ENCODE measurements around the gene HACD4.
"Not testable (repeated sequence)": the region's sequence is repeated elsewhere in the genome, so short reads cannot be mapped to it uniquely, and the experiment has no call there.

The HACD4 gene

GRCh38 chr9:21015995-21016394 is 15.4 kb downstream of the HACD4 start:
- no peak for DNase-seq

GRCh38 chr9:21015129-21015815 is 16.2 kb downstream of the HACD4 start:
- DNase-seq, result no peak

GRCh38 chr9:21002040-21002439 is 29.4 kb downstream of the HACD4 start:
- DNase-seq, result no peak

DNA sequence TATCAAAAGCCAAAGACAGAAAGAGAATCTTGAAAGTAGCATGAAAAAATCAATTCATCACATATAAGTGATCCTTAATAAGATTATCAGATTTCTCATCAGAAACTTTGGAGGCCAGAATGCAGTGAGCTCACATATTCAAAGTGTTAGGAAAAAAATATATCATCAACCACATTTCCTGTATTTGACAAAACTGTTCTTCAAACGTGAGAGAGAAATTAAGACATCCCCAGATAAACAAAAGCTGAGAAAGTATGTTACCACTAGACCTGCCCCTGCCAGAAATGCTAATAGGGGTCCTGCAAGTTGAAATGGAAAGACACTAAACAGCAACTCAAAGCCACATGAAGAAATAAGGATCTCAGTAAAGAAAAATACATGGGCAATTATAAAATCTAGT is 29.9 kb downstream of the HACD4 start:
- DNase-seq, result no peak

- DNase-seq, result no peak
Measured at GRCh38 chr9:20997503-20998076, 33.9 kb downstream of the HACD4 start.

- DNase-seq, result no peak
Measured at GRCh38 chr9:20996809-20997208, 34.6 kb downstream of the HACD4 start.

DNA sequence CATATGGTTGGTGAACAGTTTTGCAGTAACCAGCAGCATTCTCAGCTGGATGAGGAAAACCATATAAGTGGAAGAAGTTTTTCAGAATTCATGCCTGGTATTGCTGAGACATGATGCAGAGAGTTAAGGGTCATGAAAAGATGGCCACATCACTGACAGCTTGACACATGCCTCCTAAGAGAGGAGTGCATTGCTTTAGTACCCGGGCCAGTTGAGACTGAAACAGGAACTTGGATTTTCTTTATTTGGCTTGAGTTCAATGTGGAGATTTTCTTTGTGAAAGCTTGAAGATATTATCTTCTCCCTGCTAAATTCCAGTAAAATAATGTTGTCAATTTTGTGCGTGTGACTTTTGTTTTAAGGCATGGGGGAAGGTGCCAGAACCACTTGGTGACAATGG is 35.8 kb downstream of the HACD4 start:
- DNase-seq, result no peak

DNA sequence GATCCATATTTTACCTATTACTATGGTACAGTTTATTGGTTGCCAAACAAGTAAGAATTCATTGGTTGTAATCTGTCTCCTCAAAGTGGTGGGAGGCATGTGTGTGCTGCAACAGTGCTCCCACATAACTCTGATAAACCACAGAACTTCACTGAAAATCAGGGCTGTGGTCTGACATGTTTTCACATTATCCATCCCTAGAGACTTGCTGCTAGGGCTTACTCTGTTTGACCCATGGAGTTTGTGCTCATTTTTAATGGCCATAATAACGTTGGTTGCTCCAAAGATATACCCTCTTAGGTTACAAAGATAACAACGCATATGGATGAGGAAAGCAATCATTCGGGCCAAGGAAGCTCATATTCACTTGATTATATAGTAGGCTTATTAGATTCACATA is 37.0 kb downstream of the HACD4 start:
- no peak for DNase-seq

DNA sequence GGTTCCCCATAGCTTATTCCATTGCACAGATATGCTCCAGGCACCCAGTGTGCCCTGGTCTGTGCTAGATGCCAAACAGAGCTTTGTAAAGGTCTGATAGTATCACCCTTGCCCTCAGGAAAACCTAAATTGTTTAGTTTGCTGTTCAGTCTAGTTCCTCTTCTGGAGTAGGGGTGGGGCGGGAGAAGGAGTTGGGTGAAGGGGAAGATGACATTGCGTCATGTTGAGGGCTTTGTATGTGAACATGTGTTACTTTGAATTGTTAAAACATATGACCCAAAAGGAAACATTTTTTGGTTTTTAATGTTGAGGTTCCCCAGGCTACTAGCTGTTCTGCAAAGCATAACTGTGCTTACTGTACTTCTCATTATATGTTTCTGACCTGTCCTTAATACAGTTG is 40.6 kb downstream of the HACD4 start:
- no peak for DNase-seq

DNA sequence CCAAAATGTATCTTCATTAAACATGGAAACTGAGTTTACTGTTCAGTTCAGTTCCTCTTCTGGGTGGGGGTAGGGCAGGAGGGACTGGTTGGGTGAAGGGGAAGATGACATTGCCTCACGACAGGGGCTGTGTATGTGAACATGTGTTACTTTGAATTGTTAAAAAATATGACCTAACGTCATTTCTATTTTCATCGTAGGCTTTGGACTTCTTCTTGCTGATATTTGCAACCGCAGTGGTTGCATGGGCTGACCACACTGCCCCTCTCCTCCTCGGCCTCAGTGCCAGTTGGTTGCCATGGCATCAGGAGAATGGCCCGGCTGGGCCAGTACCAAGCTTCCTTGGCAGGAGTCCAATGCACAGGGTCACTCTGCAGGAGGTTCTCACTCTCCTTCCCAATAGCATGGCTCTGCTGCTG is 41.5 kb downstream of the HACD4 start:
- no peak for DNase-seq

- DNase-seq, result no peak
Measured at GRCh38 chr9:20988671-20989315, 42.6 kb downstream of the HACD4 start.

GRCh38 chr9:20988061-20988460 is 43.4 kb downstream of the HACD4 start:
- DNase-seq, result no peak

- DNase-seq, result no peak
Measured at GRCh38 chr9:20987521-20987920, 43.9 kb downstream of the HACD4 start.

DNA sequence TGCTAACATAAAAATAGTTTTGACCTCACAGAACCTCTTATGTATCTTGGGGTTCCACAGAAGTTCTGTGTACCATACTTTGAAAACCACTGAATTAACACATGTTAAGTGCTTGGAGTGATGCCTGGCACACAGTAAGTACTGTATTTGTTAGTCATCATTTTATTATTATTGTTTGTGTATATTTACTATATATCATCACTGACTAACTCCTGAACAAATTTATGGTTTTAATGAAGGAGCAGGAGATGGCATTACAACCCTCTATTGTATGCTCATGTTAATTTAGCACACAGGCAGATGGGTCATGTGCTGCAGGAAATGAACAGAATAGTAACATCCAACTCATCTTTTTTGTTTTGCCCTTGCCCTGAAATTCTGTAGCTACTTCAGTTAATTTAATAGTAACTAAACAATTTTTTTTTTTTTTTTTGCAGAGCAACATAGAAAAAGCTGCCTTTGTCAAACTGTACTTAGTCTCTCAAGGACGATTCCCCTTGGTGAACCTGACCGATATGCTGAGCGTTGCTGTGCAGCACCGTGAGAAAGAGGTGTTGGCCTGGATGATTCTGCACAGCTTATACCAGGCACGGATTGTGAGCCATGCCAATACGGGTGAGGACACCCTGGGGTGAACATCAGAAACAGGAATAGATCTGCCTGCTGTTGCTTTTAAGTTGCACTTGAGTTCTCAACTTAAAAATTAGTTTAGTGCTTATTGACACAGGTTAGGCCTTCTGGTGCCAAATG is 45.4 kb downstream of the HACD4 start:
- DNase-seq, result no peak

DNA sequence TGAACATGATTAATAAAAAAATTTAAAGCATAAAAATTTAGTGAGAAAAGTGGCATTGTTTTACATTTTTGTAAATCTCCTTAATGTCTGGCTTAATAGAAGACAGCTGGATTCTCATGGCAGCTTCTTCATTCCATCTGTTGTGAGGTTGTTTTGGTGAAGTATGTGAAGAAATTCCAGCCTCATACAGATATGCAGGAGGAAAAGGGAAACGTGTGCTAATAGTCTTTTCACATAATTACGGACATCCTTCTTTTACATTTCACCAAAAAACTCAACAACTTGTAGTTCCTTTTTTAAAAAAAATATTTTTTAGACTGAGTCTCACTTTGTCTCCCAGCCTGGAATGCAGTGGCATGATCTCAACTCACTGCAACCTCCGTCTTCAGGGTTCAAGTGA is 46.9 kb downstream of the HACD4 start:
- DNase-seq, result no peak

- no peak for DNase-seq
Measured at GRCh38 chr9:20981486-20981885, 50.0 kb downstream of the HACD4 start.

- no peak for DNase-seq
Measured at GRCh38 chr9:20980832-20981455, 50.5 kb downstream of the HACD4 start.

DNA sequence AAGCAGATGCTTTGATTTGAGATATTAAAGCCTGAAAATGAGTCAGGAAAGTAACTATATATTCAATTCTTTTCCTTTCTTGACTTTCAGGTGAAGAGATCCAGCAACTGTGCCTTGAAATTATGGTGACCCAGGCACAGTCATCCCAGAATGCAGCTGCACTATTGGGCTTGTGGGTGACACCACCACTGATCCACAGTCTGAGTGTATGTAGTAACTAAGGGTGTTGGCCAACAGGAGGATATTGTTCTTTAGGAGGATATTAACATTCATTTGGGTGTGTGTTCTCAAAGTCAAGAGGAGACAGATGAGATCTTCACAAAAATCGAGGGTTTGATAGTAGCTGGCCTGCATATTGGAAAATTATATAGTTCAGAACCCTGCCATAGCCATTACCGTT is 53.2 kb downstream of the HACD4 start:
- DNase-seq, result no peak

DNA sequence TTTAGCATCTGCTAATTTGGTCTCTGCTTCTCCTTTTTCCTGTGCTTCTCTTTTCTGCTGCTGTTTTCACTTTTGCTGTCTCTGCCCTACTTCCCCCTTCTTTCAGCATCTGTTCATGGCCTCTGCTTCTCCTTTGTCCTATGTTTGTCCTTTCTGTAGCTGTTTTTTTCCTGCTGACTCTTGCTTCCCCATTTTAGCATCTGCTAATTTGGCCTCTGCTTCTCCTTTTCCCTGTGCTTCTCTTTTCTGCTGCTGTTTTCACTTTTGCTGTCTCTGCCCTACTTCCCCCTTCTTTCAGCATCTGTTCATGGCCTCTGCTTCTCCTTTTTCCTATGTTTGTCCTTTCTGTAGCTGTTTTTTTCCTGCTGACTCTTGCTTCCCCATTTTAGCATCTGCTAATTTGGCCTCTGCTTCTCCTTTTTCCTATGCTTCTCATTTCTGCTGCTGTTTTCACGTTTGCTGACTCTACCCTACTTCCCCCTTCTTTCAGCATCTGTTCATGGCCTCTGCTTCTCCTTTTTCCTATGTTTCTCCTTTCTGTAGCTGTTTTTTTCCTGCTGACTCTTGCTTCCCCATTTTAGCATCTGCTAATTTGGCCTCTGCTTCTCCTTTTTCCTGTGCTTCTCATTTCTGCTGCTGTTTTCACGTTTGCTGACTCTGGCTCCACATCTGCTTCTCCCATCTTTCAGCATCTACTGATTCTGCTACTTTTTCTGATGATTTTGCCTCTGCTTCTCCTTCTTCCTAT is 57.1 kb downstream of the HACD4 start:
- DNase-seq, result not testable (repeated sequence)

- DNase-seq, result not testable (repeated sequence)
Measured at GRCh38 chr9:20973246-20973947, 58.0 kb downstream of the HACD4 start.

DNA sequence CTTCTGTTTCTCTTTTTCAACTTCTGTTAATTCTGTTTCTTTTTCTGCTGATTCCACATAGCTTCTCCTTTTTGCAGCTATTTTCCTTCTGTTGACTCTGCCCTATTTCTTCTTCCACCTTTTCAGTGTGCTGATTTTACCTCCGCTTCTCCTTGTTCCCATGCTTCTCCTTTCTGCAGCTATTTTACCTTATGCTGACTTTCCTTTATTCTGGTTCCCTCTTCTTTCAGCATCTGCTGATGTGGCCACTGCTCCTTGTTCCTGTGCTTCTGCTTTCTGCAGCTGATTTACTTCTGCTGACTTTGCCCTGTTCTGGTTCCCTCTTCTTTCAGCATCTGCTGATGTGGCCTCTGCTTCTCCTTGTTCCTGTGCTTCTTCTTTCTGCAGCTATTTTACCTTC is 58.8 kb downstream of the HACD4 start:
- no peak for DNase-seq

All from activated CD8-positive, alpha-beta memory T cell treated with anti-CD3 and anti-CD28 coated beads, Interleukin-2, amount 50 U/mL, for 48 hours (primary cell).